Cerebellar nuclear complex (tissue), 1 donor: ENCODE measurements around the gene FCN2.

Experiments used
- DNase-seq, 2 experiments: peaks; one replicate each; lab custom pipeline; 2025; lab: John Stamatoyannopoulos, UW

FCN2 gene

GRCh38 chr9:134933076-134933659, 52.6 kb downstream of the FCN2 start:
- DNase-seq, result no peak

DNA sequence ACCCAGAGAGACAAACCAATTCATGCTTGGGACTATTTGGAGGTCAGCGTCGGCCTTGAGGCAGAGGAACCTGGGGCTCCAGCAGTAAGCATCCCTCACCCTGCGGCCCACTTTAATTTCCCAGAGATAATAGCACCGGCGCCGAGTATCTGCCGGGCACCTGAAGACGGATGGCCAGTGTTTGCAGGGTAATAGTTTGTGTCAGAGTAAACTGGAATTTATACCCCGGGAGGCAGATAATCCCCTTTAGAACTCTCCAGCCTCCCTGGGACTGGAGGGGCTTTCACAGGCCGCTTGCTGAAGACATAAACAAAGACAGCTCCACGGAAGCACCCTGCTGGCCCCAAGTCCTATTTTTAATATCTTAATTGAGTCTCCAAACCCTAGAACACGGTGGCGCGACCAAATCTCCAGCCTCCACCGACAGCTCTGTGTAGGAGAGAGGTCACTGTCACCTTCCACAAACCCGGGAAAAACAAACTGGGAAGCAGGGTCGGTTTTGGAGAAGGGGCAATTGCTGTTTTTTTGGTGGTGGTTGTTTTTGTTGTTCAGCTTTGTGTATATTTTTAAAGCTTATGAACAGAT, 54.5 kb downstream of the FCN2 start:
- no peak for DNase-seq

DNA sequence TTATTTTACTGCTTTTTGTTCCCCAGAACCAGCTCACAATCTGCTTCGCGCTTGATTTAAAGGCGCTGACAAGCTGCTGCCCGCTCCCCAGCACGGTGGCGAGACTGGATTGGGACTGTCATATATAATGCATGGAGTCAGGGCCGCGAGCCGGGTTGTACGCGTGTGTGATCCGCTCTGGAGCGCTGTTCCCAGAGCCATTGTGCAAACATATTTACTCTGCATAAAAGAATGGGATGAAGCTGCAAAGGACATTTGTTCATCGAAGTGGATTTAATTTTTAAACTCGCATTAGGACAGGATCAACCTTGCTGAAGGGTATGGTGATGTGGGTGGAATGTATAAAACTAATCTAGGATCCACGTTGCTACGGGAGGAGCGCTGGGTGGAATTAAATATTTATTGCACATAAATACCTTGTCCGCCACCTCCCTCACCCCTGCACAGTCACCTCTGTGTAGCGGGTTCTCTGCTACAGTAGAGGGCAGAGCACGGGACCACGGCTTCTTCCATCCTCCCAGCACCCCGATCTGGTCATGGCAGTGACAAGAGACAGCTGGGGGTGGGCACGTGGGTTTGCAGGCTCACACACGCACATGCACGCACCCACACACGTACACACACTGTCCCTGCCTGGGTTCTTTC, 55.2 kb downstream of the FCN2 start:
- no peak for DNase-seq

GRCh38 chr9:134936346-134937163, 55.9 kb downstream of the FCN2 start:
- DNase-seq, result no peak
